ENCODE measurements around the gene TSPAN5. TPM values are rescaled to one million over a fixed set of nuclear protein-coding genes. Genes with fewer than 3 reads are reported as not detected.

TSPAN5 gene
- total RNA-seq, 1 donor from 2014 or later: 1.7 TPM

GRCh38 chr4:98452091-98452490, 206.3 kb downstream of the TSPAN5 start:
- intact Hi-C loops (cut with micrococcal nuclease): no loop called here
- DNase-seq: no peak
- Histone ChIP-seq H3K9me3 (replicated peaks) (peaks cover 9% of the 10 kb centered on the region), H3K36me3 (no peaks in the 10 kb centered on the region), H3K4me3 (no peak overlapping the region), H3K27ac (replicated peaks) (no peak overlapping the region), H3K27me3 (ENCODE audit: low read depth) (no peaks in the 10 kb centered on the region), H3K4me1 (no peaks in the 10 kb centered on the region)
- TF ChIP-seq CTCF (IDR thresholded peaks at IDR 0.05; ENCODE audit: borderline replicate concordance): no peak

- Histone ChIP-seq H3K4me1 (no peaks in the 10 kb centered on the region), H3K27me3 (ENCODE audit: low read depth) (no peaks in the 10 kb centered on the region), H3K4me3 (no peak overlapping the region), H3K9me3 (replicated peaks) (peaks cover 9% of the 10 kb centered on the region), H3K27ac (replicated peaks) (no peak overlapping the region), H3K36me3 (no peaks in the 10 kb centered on the region)
- DNase-seq: no peak
- intact Hi-C loops (cut with micrococcal nuclease): no loop called here
- TF ChIP-seq CTCF (IDR thresholded peaks at IDR 0.05; ENCODE audit: borderline replicate concordance): no peak
Measured at GRCh38 chr4:98448908-98449307, 209.5 kb downstream of the TSPAN5 start.

GRCh38 chr4:98447648-98448047, 210.8 kb downstream of the TSPAN5 start:
- intact Hi-C loops (cut with micrococcal nuclease): no loop called here
- no peaks in the 10 kb centered on the region for H3K27me3 ChIP-seq (ENCODE audit: low read depth)
- H3K4me1 ChIP-seq: no peaks in the 10 kb centered on the region
- peaks cover 7% of the 10 kb centered on the region for H3K36me3 ChIP-seq
- H3K27ac ChIP-seq (replicated peaks): no peak overlapping the region
- no peak overlapping the region for H3K4me3 ChIP-seq
- TF ChIP-seq CTCF (IDR thresholded peaks at IDR 0.05; ENCODE audit: borderline replicate concordance): no peak
- no peak for DNase-seq
- peaks cover 6% of the 10 kb centered on the region for H3K9me3 ChIP-seq (replicated peaks)

- intact Hi-C loops (cut with micrococcal nuclease): no loop called here
- TF ChIP-seq CTCF (IDR thresholded peaks at IDR 0.05; ENCODE audit: borderline replicate concordance): no peak
- Histone ChIP-seq H3K36me3 (peaks cover 16% of the 10 kb centered on the region), H3K4me1 (no peaks in the 10 kb centered on the region), H3K27ac (replicated peaks) (no peak overlapping the region), H3K9me3 (replicated peaks) (no peaks in the 10 kb centered on the region), H3K27me3 (ENCODE audit: low read depth) (no peaks in the 10 kb centered on the region), H3K4me3 (no peak overlapping the region)
- no peak for DNase-seq
Measured at GRCh38 chr4:98446499-98447375, 211.7 kb downstream of the TSPAN5 start.

GRCh38 chr4:98444371-98444770, 214.0 kb downstream of the TSPAN5 start:
- no peaks in the 10 kb centered on the region for H3K9me3 ChIP-seq (replicated peaks)
- intact Hi-C loops (cut with micrococcal nuclease): no loop called here
- H3K4me3 ChIP-seq: no peak overlapping the region
- no peaks in the 10 kb centered on the region for H3K27me3 ChIP-seq (ENCODE audit: low read depth)
- TF ChIP-seq CTCF (IDR thresholded peaks at IDR 0.05; ENCODE audit: borderline replicate concordance): no peak
- no peaks in the 10 kb centered on the region for H3K4me1 ChIP-seq
- no peak for DNase-seq
- no peak overlapping the region for H3K27ac ChIP-seq (replicated peaks)
- peaks cover 37% of the 10 kb centered on the region for H3K36me3 ChIP-seq

All from left ventricle myocardium inferior (tissue), 1 donor.